ENCODE results near the gene APC. TPM values are rescaled to one million over a fixed set of nuclear protein-coding genes. Genes with fewer than 3 reads are reported as not detected.

Gene APC
- total RNA-seq, 1 experiment from 2014 or later, result 40.0 TPM

DNA sequence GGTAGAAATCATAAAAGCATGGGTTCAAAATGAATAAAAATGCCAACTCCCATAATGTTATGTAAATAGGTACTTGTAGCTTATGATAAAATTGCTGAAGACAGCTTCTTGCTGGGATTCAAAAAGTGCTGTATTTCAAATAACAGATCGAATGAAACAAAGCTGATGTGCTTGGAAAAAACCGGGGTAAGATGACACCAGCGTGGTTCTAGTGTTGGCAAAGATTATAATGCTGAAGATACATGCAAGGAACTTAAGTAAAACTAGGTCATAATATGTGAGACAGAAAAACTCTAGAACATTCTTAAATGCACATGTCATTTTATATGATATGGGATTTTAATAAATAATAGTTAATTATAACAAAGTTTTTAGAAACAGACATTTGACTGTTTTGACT lies 44.4 kb upstream of the APC start:
- Mint-ChIP-seq H3K27me3 (ENCODE audit: low read depth) (no peaks in the 10 kb centered on the region), H3K4me3 (no peak overlapping the region), H3K4me1 (peaks cover 20% of the 10 kb centered on the region), H3K27ac (no peak overlapping the region), H3K36me3 (no peaks in the 10 kb centered on the region), H3K9me3 (peaks cover 8% of the 10 kb centered on the region)
- ChIA-PET POLR2A (interaction anchor here (2.6 kb wide), 1 partner anchor 15 kb away, joined by 7 read pairs; no protein-coding TSS in a partner anchor), CTCF (interaction anchor here (0.7 to 4.8 kb wide), 4 partner anchors 56 to 155 kb away, joined by 3 to 91 read pairs (median 27); no protein-coding TSS in a partner anchor)
- no peak for DNase-seq (ENCODE audit: low spot score)
- ATAC-seq, result no peak
- TF ChIP-seq NFE2L1 (CRISPR knock-in tag; IDR thresholded peaks at IDR 0.05) (no peak), OVOL2 (CRISPR knock-in tag; IDR thresholded peaks at IDR 0.05; ENCODE audit: borderline replicate concordance) (no peak), SP1 (CRISPR knock-in tag; conservative IDR thresholded peaks at IDR 0.05) (no peak), ZNF396 (CRISPR knock-in tag; IDR thresholded peaks at IDR 0.05; ENCODE audit: borderline replicate concordance) (no peak), IRF2 (CRISPR knock-in tag; IDR thresholded peaks at IDR 0.05; ENCODE audit: borderline replicate concordance, low read depth) (no peak), E2F4 (CRISPR knock-in tag; IDR thresholded peaks at IDR 0.05; ENCODE audit: borderline replicate concordance, low read depth) (no peak), AFF4 (CRISPR knock-in tag; IDR thresholded peaks at IDR 0.05; ENCODE audit: borderline replicate concordance) (no peak), PRRX2 (CRISPR knock-in tag; IDR thresholded peaks at IDR 0.05) (no peak)

DNA sequence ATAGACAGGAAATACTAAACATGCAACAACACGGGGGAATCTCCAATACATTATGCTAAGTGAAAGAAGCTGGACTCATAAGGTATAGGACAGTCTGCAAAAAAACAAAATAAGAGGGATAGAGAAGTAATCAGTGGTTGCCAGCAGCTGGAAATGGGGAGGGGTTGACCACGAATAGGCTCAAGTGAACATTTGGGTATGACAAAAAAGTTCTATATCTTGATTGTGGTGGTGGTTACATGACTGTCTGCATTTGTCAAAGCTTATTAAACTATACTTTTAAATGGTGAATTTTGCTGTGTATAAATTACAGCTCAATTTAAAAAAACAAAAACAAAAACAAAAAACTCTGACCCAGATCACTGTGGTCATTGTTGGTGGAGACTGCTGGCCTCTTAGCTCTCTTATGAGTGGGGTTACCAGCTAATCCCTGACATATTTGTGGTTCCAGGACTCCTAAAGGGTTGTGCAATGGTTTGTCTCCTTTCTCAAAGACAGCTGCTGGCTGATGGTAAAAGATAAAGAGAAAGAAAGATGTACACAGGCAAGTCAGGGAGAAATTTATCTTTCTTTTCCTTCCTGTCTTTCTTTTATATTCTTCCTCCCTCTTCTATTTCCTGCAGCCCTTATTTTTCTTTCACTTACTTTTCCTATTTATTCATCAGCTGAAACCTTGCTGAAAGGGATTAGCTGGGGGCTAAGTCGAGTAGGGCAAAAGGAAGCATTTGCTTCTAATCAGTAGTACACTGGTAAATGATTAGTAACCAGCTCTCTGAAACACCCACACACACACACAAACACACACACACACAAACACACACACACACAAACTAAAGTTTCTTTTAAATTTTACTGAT lies 42.6 kb upstream of the APC start:
- POLR2A ChIA-PET, result no interaction called here
- CTCF ChIA-PET, result interaction anchor here (1.2 to 1.6 kb wide), 3 partner anchors 62 to 275 kb away, joined by 3 to 5 read pairs (median 4); no protein-coding TSS in a partner anchor
- peaks cover 8% of the 10 kb centered on the region for H3K9me3 Mint-ChIP-seq
- H3K4me1 Mint-ChIP-seq, result peaks cover 16% of the 10 kb centered on the region
- ATAC-seq, result no peak
- DNase-seq (ENCODE audit: low spot score), result no peak
- no peaks in the 10 kb centered on the region for H3K27me3 Mint-ChIP-seq (ENCODE audit: low read depth)
- H3K4me3 Mint-ChIP-seq, result no peak overlapping the region
- H3K36me3 Mint-ChIP-seq, result no peaks in the 10 kb centered on the region
- H3K27ac Mint-ChIP-seq, result no peak overlapping the region
- TF ChIP-seq NFATC4 (CRISPR knock-in tag; IDR thresholded peaks at IDR 0.05) (no peak), GRHL2 (CRISPR knock-in tag; IDR thresholded peaks at IDR 0.05; ENCODE audit: insufficient replicate concordance, severe bottlenecking) (no peak), HMGA2 (CRISPR knock-in tag; IDR thresholded peaks at IDR 0.05) (no peak), KAT7 (CRISPR knock-in tag; IDR thresholded peaks at IDR 0.05; ENCODE audit: borderline replicate concordance) (no peak), NR3C1 (CRISPR knock-in tag; conservative IDR thresholded peaks at IDR 0.05; ENCODE audit: low read depth) (no peak), SP1 (CRISPR knock-in tag; conservative IDR thresholded peaks at IDR 0.05) (no peak), ETV6 (CRISPR knock-in tag; IDR thresholded peaks at IDR 0.05) (no peak), AR (CRISPR knock-in tag; IDR thresholded peaks at IDR 0.05) (no peak), TP53 (CRISPR knock-in tag; IDR thresholded peaks at IDR 0.05) (no peak), ZMAT4 (CRISPR knock-in tag; IDR thresholded peaks at IDR 0.05) (no peak), ERG (CRISPR knock-in tag; IDR thresholded peaks at IDR 0.05) (no peak), NFE2L1 (CRISPR knock-in tag; IDR thresholded peaks at IDR 0.05) (no peak), ZNF416 (CRISPR knock-in tag; IDR thresholded peaks at IDR 0.05) (no peak), GABPB1 (CRISPR knock-in tag; IDR thresholded peaks at IDR 0.05) (no peak), ESRRA (CRISPR knock-in tag; IDR thresholded peaks at IDR 0.05; ENCODE audit: borderline replicate concordance) (no peak)
- TF ChIP-seq, protein P1, sequence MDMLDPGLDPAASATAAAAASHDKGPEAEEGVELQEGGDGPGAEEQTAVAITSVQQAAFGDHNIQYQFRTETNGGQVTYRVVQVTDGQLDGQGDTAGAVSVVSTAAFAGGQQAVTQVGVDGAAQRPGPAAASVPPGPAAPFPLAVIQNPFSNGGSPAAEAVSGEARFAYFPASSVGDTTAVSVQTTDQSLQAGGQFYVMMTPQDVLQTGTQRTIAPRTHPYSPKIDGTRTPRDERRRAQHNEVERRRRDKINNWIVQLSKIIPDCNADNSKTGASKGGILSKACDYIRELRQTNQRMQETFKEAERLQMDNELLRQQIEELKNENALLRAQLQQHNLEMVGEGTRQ (CRISPR knock-in tag; IDR thresholded peaks at IDR 0.05), result no peak
- TF ChIP-seq, protein P2, sequence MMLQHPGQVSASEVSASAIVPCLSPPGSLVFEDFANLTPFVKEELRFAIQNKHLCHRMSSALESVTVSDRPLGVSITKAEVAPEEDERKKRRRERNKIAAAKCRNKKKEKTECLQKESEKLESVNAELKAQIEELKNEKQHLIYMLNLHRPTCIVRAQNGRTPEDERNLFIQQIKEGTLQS (CRISPR knock-in tag; conservative IDR thresholded peaks at IDR 0.05), result no peak

All from WTC11 (cell line).